Neural cell (in vitro differentiated cells): ENCODE results near the gene TRIOBP. TPM values are rescaled to one million over a fixed set of nuclear protein-coding genes. Genes with fewer than 3 reads are reported as not detected.

Experiments
- H2AFZ ChIP-seq: fragments of 200-600, 300-800 bp; sonication (generic), shearing (Covaris generic); 2 replicates; pipeline ENCODE4 v1.6.0; 2014; ENCODE audit warnings: low read depth, mild to moderate bottlenecking, antibody characterized with exemption, low read length, moderate library complexity
- H3F3A ChIP-seq: fragments of 200-600 bp; shearing (Covaris generic); 2 replicates; pipeline ENCODE4 v1.6.1; 2016; ENCODE audit warnings: mild to moderate bottlenecking, moderate library complexity, mixed read lengths, antibody characterized with exemption, low read length; ENCODE audit not compliant: insufficient read depth, poor library complexity, severe bottlenecking
- H3K27ac ChIP-seq: fragments of 200-600, 300-800 bp; sonication (generic), shearing (Covaris generic); 2 replicates; pipeline ENCODE4 v1.5.1; 2014; ENCODE audit warnings: mild to moderate bottlenecking, low read length, moderate library complexity
- H3K27me3 ChIP-seq: fragments of 300-800, 200-600 bp; sonication (generic), shearing (Covaris generic); 2 replicates; pipeline ENCODE4 v1.6.0; 2014; ENCODE audit warnings: mild to moderate bottlenecking, low read depth, low read length, moderate library complexity; ENCODE audit not compliant: insufficient read depth
- H3K36me3 ChIP-seq: fragments of 300-800, 200-600 bp; sonication (generic), shearing (Covaris generic); 2 replicates; pipeline ENCODE4 v1.5.1; 2014; ENCODE audit warnings: mild to moderate bottlenecking, antibody characterized with exemption, low read length, moderate library complexity; ENCODE audit not compliant: insufficient read depth
- H3K4me2 ChIP-seq: fragments of 300-800, 200-600 bp; sonication (generic), shearing (Covaris generic); 2 replicates; pipeline ENCODE4 v1.6.0; 2014; ENCODE audit warnings: mild to moderate bottlenecking, low read length
- H3K4me3 ChIP-seq: fragments of 300-800, 200-600 bp; sonication (generic), shearing (Covaris generic); 2 replicates; pipeline ENCODE4 v1.5.1; 2014; ENCODE audit warnings: mild to moderate bottlenecking, low read length, moderate library complexity
- H3K79me2 ChIP-seq: fragments of 200-600 bp; shearing (Covaris generic); replicated peaks from 2 replicates; pipeline ENCODE4 v1.6.0; 2014; ENCODE audit warnings: mild to moderate bottlenecking, low read length, moderate library complexity; ENCODE audit not compliant: insufficient read depth
- H3K9ac ChIP-seq: fragments of 300-800, 200-600 bp; sonication (generic), shearing (Covaris generic); 2 replicates; pipeline ENCODE4 v1.6.1; 2016; ENCODE audit warnings: mild to moderate bottlenecking, low read length, mixed read lengths
- H3K9me2 ChIP-seq: fragments of 200-600 bp; shearing (Covaris generic); 2 replicates; pipeline ENCODE4 v1.6.1; 2016; ENCODE audit warnings: mild to moderate bottlenecking, low read length, mixed read lengths; ENCODE audit not compliant: insufficient read depth
- H3K9me3 ChIP-seq: fragments of 200-600, 300-800 bp; sonication (generic), shearing (Covaris generic); 2 replicates; pipeline ENCODE4 v1.6.1; 2016; ENCODE audit warnings: mild to moderate bottlenecking, mixed run types, low read length, moderate library complexity, mixed read lengths
- H4K20me1 ChIP-seq: fragments of 200-600 bp; shearing (Covaris generic); 2 replicates; pipeline ENCODE4 v1.6.1; 2016; ENCODE audit warnings: mild to moderate bottlenecking, mixed run types; ENCODE audit not compliant: insufficient read depth
- EP300 ChIP-seq: fragments of 450-650 bp; conservative IDR thresholded peaks from 2 replicates; pipeline ENCODE4 v1.6.1; 2014; ENCODE audit warnings: antibody characterized with exemption, mild to moderate bottlenecking, moderate library complexity; ENCODE audit not compliant: poor library complexity, severe bottlenecking
- EZH2 ChIP-seq: fragments of 200-600, 300-800 bp; shearing (Covaris generic), sonication (generic); IDR thresholded peaks from 2 replicates; pipeline ENCODE4 v1.6.1; 2014; ENCODE audit warnings: antibody characterized with exemption, low read length, borderline replicate concordance, mild to moderate bottlenecking; ENCODE audit not compliant: insufficient read depth, poor library complexity, severe bottlenecking
- MXI1 ChIP-seq: fragments of 450-650 bp; conservative IDR thresholded peaks from 2 replicates; pipeline ENCODE4 v1.6.1; 2014; ENCODE audit warnings: antibody characterized with exemption, mild to moderate bottlenecking; ENCODE audit not compliant: poor library complexity, severe bottlenecking
- POLR2AphosphoS5 ChIP-seq: IDR thresholded peaks from 2 replicates; pipeline ENCODE4 v1.6.1; 2012
- RAD21 ChIP-seq: fragments of 450-650 bp; conservative IDR thresholded peaks from 2 replicates; pipeline ENCODE4 v1.6.1; 2014; ENCODE audit warnings: antibody characterized with exemption, mild to moderate bottlenecking, moderate library complexity
- SMC3 ChIP-seq: fragments of 450-650 bp; conservative IDR thresholded peaks from 2 replicates; pipeline ENCODE4 v1.6.1; 2014; ENCODE audit warnings: antibody characterized with exemption, mild to moderate bottlenecking, moderate library complexity; ENCODE audit not compliant: poor library complexity
- TAF1 ChIP-seq: IDR thresholded peaks from 2 replicates; pipeline ENCODE4 v1.6.1; 2012; ENCODE audit warnings: low read depth
- polyA plus RNA-seq: library from polyadenylated mRNA; depleted of rRNA; stranded (reverse); fragments of >200 nt; gene quantifications from 2 replicates; pipeline ENCODE4 v1.2.3, GENCODE V29; 2014
- TF ChIP-seq, protein P1 (sequence below): IDR thresholded peaks from 2 replicates; pipeline ENCODE4 v1.6.1; 2012; ENCODE audit warnings: borderline replicate concordance
- TF ChIP-seq, protein P2 (sequence below): fragments of 450-650 bp; IDR thresholded peaks from 2 replicates; pipeline ENCODE4 v1.5.1; 2014; ENCODE audit warnings: antibody characterized with exemption, mild to moderate bottlenecking, moderate library complexity; ENCODE audit not compliant: poor library complexity, severe bottlenecking

TRIOBP gene
- polyA plus RNA-seq, 1 donor from 2014 or later: 16.2 TPM

DNA sequence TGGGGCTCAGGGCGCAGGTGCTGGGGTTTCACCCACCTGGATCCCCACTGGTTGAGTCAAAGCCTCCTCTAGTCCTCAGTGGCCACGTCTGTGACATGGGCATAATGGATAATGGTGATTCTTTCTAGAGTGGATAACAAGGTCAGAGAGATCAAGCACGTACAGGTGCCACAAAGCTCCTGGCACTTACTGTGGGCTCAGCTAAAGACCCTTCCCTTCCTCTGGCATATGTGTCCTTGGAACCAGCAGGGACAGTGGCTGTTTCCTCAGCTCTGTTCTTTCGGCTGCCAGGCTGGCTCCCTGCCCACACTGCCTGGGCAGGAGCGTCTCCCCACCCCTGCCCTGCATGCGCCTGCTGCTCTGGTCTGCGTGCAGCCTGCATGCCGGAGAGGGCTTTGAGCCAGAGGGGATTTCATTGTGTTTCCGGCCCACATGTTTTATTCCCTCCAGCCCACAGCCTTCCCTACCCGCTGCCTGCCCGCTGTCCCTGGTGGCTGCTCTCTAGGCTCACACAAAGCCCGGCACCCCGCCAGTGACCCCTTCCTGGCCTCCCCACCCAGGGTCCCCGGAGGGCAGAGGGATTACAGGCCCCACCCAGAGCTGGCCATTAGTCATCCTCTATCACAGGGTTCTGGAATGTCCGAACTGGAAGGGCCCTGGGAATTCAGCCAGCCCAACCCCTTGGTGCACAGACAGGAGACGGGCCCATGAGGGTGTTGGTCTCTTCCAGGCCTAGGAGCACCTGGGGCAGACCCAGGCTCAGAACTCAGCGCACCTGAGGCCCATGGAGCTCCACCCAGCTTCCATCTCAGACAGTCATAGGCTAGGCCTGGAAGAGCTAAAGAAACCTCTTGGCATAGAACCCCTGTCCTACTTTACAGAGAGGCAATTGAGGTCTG is 55.6 kb downstream of the TRIOBP start:
- H3K79me2 ChIP-seq: no peaks in the 10 kb centered on the region

DNA sequence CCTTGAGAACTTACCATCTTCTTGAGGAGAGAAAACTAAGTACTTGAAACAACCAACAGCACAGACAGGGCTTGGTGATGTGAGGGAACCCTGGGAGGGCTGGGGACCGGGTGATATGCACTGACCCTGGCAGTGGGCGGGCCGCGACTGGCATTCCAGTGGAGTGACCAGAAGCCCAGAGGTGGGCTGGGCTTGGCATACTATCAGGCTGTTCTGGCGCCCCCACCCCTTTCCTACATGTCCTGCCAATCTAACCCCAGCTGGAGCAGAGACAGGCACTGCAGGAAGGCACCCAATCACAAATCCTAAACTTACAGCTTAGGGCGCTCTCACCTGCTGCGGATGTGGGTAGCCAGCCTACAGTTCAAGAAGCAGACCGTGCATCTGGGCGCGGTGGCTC is 56.9 kb downstream of the TRIOBP start:
- Histone ChIP-seq H3K27ac (no peak overlapping the region), H3K9me3 (no peaks in the 10 kb centered on the region), H3K9ac (no peak overlapping the region), H3F3A (no peaks in the 10 kb centered on the region), H2AFZ (no peak overlapping the region), H3K4me2 (no peak overlapping the region), H3K9me2 (no peaks in the 10 kb centered on the region), H3K27me3 (no peaks in the 10 kb centered on the region), H3K79me2 (no peaks in the 10 kb centered on the region), H3K36me3 (no peaks in the 10 kb centered on the region), H3K4me3 (no peak overlapping the region), H4K20me1 (no peaks in the 10 kb centered on the region)
- no peak for TF ChIP-seq EP300
- TF ChIP-seq MXI1: no peak
- TF ChIP-seq POLR2AphosphoS5: no peak
- TF ChIP-seq, protein P1, sequence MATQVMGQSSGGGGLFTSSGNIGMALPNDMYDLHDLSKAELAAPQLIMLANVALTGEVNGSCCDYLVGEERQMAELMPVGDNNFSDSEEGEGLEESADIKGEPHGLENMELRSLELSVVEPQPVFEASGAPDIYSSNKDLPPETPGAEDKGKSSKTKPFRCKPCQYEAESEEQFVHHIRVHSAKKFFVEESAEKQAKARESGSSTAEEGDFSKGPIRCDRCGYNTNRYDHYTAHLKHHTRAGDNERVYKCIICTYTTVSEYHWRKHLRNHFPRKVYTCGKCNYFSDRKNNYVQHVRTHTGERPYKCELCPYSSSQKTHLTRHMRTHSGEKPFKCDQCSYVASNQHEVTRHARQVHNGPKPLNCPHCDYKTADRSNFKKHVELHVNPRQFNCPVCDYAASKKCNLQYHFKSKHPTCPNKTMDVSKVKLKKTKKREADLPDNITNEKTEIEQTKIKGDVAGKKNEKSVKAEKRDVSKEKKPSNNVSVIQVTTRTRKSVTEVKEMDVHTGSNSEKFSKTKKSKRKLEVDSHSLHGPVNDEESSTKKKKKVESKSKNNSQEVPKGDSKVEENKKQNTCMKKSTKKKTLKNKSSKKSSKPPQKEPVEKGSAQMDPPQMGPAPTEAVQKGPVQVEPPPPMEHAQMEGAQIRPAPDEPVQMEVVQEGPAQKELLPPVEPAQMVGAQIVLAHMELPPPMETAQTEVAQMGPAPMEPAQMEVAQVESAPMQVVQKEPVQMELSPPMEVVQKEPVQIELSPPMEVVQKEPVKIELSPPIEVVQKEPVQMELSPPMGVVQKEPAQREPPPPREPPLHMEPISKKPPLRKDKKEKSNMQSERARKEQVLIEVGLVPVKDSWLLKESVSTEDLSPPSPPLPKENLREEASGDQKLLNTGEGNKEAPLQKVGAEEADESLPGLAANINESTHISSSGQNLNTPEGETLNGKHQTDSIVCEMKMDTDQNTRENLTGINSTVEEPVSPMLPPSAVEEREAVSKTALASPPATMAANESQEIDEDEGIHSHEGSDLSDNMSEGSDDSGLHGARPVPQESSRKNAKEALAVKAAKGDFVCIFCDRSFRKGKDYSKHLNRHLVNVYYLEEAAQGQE: no peak
- no peak for TF ChIP-seq EZH2
- TF ChIP-seq RAD21: no peak
- TF ChIP-seq TAF1: no peak
- no peak for TF ChIP-seq SMC3
- TF ChIP-seq, protein P2, sequence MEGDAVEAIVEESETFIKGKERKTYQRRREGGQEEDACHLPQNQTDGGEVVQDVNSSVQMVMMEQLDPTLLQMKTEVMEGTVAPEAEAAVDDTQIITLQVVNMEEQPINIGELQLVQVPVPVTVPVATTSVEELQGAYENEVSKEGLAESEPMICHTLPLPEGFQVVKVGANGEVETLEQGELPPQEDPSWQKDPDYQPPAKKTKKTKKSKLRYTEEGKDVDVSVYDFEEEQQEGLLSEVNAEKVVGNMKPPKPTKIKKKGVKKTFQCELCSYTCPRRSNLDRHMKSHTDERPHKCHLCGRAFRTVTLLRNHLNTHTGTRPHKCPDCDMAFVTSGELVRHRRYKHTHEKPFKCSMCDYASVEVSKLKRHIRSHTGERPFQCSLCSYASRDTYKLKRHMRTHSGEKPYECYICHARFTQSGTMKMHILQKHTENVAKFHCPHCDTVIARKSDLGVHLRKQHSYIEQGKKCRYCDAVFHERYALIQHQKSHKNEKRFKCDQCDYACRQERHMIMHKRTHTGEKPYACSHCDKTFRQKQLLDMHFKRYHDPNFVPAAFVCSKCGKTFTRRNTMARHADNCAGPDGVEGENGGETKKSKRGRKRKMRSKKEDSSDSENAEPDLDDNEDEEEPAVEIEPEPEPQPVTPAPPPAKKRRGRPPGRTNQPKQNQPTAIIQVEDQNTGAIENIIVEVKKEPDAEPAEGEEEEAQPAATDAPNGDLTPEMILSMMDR: no peak

More for the DNA sequence above, 55.6 kb downstream of the TRIOBP start:
- H3F3A ChIP-seq: no peaks in the 10 kb centered on the region
- no peaks in the 10 kb centered on the region for H4K20me1 ChIP-seq
- H3K9me2 ChIP-seq: no peaks in the 10 kb centered on the region
- H3K9ac ChIP-seq: no peak overlapping the region
- no peaks in the 10 kb centered on the region for H3K36me3 ChIP-seq
- H2AFZ ChIP-seq: no peak overlapping the region
- no peak overlapping the region for H3K4me2 ChIP-seq
- no peaks in the 10 kb centered on the region for H3K27me3 ChIP-seq
- no peak overlapping the region for H3K4me3 ChIP-seq
- H3K9me3 ChIP-seq: no peaks in the 10 kb centered on the region
- no peak overlapping the region for H3K27ac ChIP-seq
- TF ChIP-seq POLR2AphosphoS5 (peak; percentile 5), EP300 (no peak), TAF1 (no peak)
